Ovary (tissue), 3 donors: Measurements from ENCODE around the gene NDEL1.

Source experiments
- CTCF ChIP-seq, 3 donors: fragments of 450-650 bp in 2 of 3; fragments of 200-600 bp in 1 of 3; IDR thresholded peaks; one replicate each; pipeline versions ENCODE4 v1.5.1 to v1.8.0; 2016 to 2022; ENCODE audit warnings: antibody characterized with exemption in 3 of 3, mild to moderate bottlenecking in 1 of 3
- EP300 ChIP-seq: sonication (generic); formaldehyde crosslinking; IDR thresholded peaks from one replicate; pipeline ENCODE4 v1.6.1; 2017; ENCODE audit warnings: antibody characterized with exemption
- POLR2A ChIP-seq: fragments of 450-650 bp; IDR thresholded peaks from one replicate; pipeline ENCODE4 v1.6.1; 2017; ENCODE audit warnings: antibody characterized with exemption, mild to moderate bottlenecking, moderate library complexity
- donor health status: DM: no; HTN: no; CAD: no.

GRCh38 chr17:8459831-8460230, 24.1 kb downstream of the NDEL1 start:
- TF ChIP-seq POLR2A (no peak), CTCF (IDR thresholded peaks at IDR 0.05) (no peak), EP300 (no peak)
